Smooth muscle cell (in vitro differentiated cells): ENCODE measurements around the gene VTN. TPM values are rescaled to one million over a fixed set of nuclear protein-coding genes. Genes with fewer than 3 reads are reported as not detected.

ENCODE experiments used
- DNase-seq: peaks from one replicate; lab custom pipeline; 2025; ENCODE audit not compliant: unreplicated experiment; lab: John Stamatoyannopoulos, UW
- H2AFZ ChIP-seq: fragments of 200-600 bp; sonication (generic); 2 replicates; pipeline ENCODE4 v1.6.0; 2016; ENCODE audit warnings: antibody characterized with exemption, low read depth, mild to moderate bottlenecking
- H3F3A ChIP-seq: fragments of 200-600 bp; sonication (generic); 2 replicates; pipeline ENCODE4 v1.6.0; 2017; ENCODE audit warnings: antibody characterized with exemption, low read depth
- H3K27ac ChIP-seq: fragments of 200-600 bp; sonication (generic); 2 replicates; pipeline ENCODE4 v1.5.1; 2016; ENCODE audit warnings: low read depth, mild to moderate bottlenecking
- H3K27me3 ChIP-seq: fragments of 200-600 bp; sonication (generic); 2 replicates; pipeline ENCODE4 v1.6.1; 2016; ENCODE audit warnings: low read depth, mild to moderate bottlenecking
- H3K36me3 ChIP-seq: fragments of 200-600 bp; sonication (generic); 2 replicates; pipeline ENCODE4 v1.5.1; 2016; ENCODE audit warnings: low read depth
- H3K4me1 ChIP-seq: fragments of 200-600 bp; sonication (generic); 2 replicates; pipeline ENCODE4 v1.5.1; 2016; ENCODE audit warnings: low read depth
- H3K4me2 ChIP-seq: fragments of 200-600 bp; sonication (generic); 2 replicates; pipeline ENCODE4 v1.6.0; 2016; ENCODE audit warnings: mild to moderate bottlenecking
- H3K4me3 ChIP-seq: fragments of 200-600 bp; sonication (generic); 2 replicates; pipeline ENCODE4 v1.5.1; 2016; ENCODE audit warnings: mild to moderate bottlenecking
- H3K79me2 ChIP-seq: fragments of 200-600 bp; sonication (generic); 2 replicates; pipeline ENCODE4 v1.6.0; 2016; ENCODE audit warnings: low read depth, mild to moderate bottlenecking
- H3K9ac ChIP-seq: fragments of 200-600 bp; sonication (generic); 2 replicates; pipeline ENCODE4 v1.6.0; 2016; ENCODE audit warnings: low read depth
- H3K9me3 ChIP-seq: fragments of 200-600 bp; sonication (generic); replicated peaks from 2 replicates; pipeline ENCODE4 v1.5.1; 2016; ENCODE audit warnings: low read depth
- H4K20me1 ChIP-seq: fragments of 200-600 bp; sonication (generic); 2 replicates; pipeline ENCODE4 v1.6.0; 2016; ENCODE audit warnings: low read depth
- WGBS: methylation state at CpG from one replicate; pipeline ENCODE4 v1.1.7; 2016; ENCODE audit warnings: low lambda C conversion rate; 5-methylcytosine and 5-hydroxymethylcytosine counted together
- polyA plus RNA-seq: library from polyadenylated mRNA; unstranded; fragments of >200 nt; fragmentation: Nextera tagmentation; extraction: Ambion mirVana; gene quantifications from 2 replicates; pipeline ENCODE4 v1.2.1, GENCODE V29; 2016
- total RNA-seq: library from RNA; depleted of rRNA; stranded (reverse); fragments of >200 nt; gene quantifications from 2 replicates; pipeline ENCODE4 v1.2.3, GENCODE V29; 2014
- TF ChIP-seq, protein P1 (sequence below): fragments of 200-600 bp; sonication (generic); IDR thresholded peaks from 2 replicates; pipeline ENCODE4 v1.5.1; 2017; ENCODE audit warnings: borderline replicate concordance, mild to moderate bottlenecking, antibody characterized with exemption; ENCODE audit not compliant: insufficient read depth, poor library complexity, severe bottlenecking

VTN gene
- total and polyA plus RNA-seq, 2 experiments from 2014 or later = 60.3 to 90.3 TPM

DNA sequence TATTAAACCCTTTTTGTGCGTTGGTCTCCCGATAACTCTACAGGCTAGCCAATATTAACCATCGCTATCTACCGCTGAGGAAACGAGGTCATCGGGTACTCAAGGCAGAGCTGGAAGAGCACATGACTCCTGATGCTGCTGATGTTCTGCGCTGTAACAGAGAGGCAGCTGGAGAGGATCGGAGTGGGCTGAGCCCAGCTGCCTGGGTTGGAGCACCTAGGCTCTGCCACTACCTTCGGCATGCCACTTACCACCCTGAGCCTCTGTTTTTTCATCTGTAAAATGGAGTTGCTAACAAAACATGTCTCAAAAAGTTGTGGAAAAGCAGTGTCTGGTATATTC, 36.3 kb upstream of the VTN start:
- Histone ChIP-seq H3K4me3 (peak overlapping the region; percentile 95), H3K27ac (no peak overlapping the region), H3K27me3 (no peaks in the 10 kb centered on the region), H4K20me1 (no peaks in the 10 kb centered on the region), H3K36me3 (no peaks in the 10 kb centered on the region), H3K4me1 (peaks cover 6% of the 10 kb centered on the region), H3K4me2 (peak overlapping the region; percentile 100), H3K79me2 (no peaks in the 10 kb centered on the region), H3K9ac (no peak overlapping the region), H2AFZ (peak overlapping the region; percentile 98), H3F3A (no peaks in the 10 kb centered on the region), H3K9me3 (no peaks in the 10 kb centered on the region)
- TF ChIP-seq, protein P1, sequence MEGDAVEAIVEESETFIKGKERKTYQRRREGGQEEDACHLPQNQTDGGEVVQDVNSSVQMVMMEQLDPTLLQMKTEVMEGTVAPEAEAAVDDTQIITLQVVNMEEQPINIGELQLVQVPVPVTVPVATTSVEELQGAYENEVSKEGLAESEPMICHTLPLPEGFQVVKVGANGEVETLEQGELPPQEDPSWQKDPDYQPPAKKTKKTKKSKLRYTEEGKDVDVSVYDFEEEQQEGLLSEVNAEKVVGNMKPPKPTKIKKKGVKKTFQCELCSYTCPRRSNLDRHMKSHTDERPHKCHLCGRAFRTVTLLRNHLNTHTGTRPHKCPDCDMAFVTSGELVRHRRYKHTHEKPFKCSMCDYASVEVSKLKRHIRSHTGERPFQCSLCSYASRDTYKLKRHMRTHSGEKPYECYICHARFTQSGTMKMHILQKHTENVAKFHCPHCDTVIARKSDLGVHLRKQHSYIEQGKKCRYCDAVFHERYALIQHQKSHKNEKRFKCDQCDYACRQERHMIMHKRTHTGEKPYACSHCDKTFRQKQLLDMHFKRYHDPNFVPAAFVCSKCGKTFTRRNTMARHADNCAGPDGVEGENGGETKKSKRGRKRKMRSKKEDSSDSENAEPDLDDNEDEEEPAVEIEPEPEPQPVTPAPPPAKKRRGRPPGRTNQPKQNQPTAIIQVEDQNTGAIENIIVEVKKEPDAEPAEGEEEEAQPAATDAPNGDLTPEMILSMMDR = no peak
- DNase-seq = no peak
- WGBS = 19% methylated on average over 9 of the region's 9 CpGs

DNA sequence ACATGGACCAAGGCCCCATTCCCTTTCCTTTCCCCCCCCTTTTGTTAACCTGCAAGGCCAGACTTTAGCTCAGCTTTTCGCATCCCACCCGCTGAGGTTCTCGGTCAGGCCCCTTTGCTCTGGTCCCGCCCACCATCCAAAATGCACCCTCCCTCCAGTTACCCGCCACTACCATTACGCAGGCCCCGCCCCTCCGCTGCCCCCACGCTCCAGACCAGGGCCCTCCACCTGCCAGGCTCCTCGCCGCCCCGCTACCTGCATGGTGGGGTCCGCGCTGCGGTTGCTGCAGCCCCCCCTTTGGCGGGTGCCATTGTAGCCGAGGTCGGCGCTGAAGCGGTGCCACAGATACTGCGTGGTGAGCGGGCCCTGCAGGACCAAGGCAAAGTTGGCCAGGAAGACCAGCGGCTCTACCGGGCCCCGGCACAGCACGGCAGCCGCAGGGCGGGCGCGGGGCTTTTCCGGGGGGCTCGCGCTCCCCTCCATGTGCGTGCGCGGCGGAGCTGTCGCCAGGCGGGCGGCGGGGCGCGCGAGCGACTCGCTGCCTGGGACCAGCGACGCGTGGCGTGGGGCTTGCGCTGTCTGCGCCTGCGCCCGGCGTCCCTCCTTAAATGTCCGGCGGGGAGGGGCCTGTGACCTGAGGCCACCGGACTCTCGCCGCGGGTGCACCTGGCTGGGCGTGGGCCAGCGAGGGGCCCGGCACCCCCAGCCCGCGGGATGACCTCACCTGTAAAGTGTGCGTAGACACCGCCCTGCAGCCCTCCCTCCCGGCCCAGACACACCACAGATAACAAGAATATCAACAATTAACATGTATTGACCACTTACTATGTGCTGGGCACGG, 35.7 kb upstream of the VTN start, which contains the start of gene SLC46A1:
SLC46A1 (minus strand) TSS at position 581 of the 841 bp plus-strand sequence; CDS start at position 483, 98 bp downstream.
- no peaks in the 10 kb centered on the region for H4K20me1 ChIP-seq
- peak within 1 kb of the TSS; percentile 95 for H3K4me3 ChIP-seq
- 1% methylated on average over 59 of the region's 70 CpGs for WGBS
- no peaks in the 10 kb centered on the region for H3K79me2 ChIP-seq
- no peak within 1 kb of the TSS for H3K27ac ChIP-seq
- no peaks in the 10 kb centered on the region for H3F3A ChIP-seq
- DNase-seq = peak; percentile 44
- H3K9ac ChIP-seq = peak within 1 kb of the TSS; percentile 26
- H2AFZ ChIP-seq = peak within 1 kb of the TSS; percentile 98
- H3K9me3 ChIP-seq = no peaks in the 10 kb centered on the region
- H3K4me2 ChIP-seq = peak within 1 kb of the TSS; percentile 100
- no peaks in the 10 kb centered on the region for H3K36me3 ChIP-seq
- no peaks in the 10 kb centered on the region for H3K27me3 ChIP-seq
- peaks cover 6% of the 10 kb centered on the region for H3K4me1 ChIP-seq
- TF ChIP-seq, protein P1 = no peak

DNA sequence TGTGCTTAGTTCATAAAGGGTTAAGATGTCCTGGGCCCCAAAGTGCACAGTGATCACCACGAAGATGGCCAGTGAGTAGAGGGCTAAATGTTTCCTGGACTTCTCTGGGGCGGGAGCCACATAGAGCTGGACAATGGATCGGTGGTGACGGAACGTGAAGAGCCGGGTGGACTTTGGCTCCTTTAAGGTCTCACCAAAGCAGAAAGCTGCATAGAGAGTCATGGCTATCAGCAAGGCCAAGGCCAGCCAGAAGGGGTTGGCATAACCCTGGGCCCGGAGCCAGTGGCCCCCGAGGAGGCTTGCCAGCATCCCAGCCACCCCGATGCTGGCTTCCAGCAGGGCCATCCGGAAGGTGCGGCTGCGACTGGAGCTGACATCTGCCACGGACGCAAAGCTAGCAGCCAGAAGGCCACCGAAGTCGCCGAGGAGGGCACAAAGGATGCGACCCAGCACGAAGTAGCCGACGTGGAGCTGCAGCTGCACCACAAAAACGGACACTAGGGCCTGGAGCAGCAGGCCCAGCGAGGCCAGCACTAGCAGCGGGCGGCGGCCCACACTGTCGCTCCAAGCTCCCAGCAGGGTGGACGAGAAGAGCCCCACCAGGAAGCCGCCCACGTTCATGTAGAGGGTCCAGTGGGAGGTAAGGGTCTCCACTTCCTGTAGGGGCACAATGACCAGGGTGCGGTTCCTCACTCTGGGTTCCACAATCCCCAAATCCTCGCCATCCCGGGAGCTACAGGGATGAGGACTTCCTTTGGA, 34.9 kb upstream of the VTN start:
- no peak overlapping the region for H3K9ac ChIP-seq

More for the DNA sequence above, 34.9 kb upstream of the VTN start:
- Histone ChIP-seq H3K4me3 (peak overlapping the region; percentile 95), H4K20me1 (no peaks in the 10 kb centered on the region), H3K9me3 (no peaks in the 10 kb centered on the region), H3K79me2 (no peaks in the 10 kb centered on the region), H3F3A (no peaks in the 10 kb centered on the region), H3K27ac (no peak overlapping the region), H3K36me3 (no peaks in the 10 kb centered on the region), H3K4me1 (peaks cover 6% of the 10 kb centered on the region), H3K27me3 (no peaks in the 10 kb centered on the region), H2AFZ (no peak overlapping the region), H3K4me2 (peak overlapping the region; percentile 100)
- no peak for DNase-seq
- 58% methylated on average over 33 of the region's 33 CpGs for WGBS
- TF ChIP-seq, protein P1 = no peak
